Liver (tissue), 9 donors: ENCODE measurements around the gene SLIT3. TPM values are rescaled to one million over a fixed set of nuclear protein-coding genes. Genes with fewer than 3 reads are reported as not detected.

Experiments used
- DNase-seq: peaks from one replicate; pipeline ENCODE4 v3.0.0-alpha.2; 2017; ENCODE audit warnings: low spot score
- H3K27ac ChIP-seq, 2 donors: one replicate each; pipeline ENCODE4 v1.7.0; 2013; ENCODE audit warnings: inconsistent platforms in 2 of 2, low read length in 2 of 2, control low read depth in 1 of 2, low read depth in 1 of 2, mild to moderate bottlenecking in 1 of 2
- H3K27me3 ChIP-seq, 4 donors: one replicate each; pipeline versions ENCODE4 v1.6.1 to v1.7.0; 2013; ENCODE audit warnings: low read length in 3 of 4, inconsistent platforms in 1 of 4, mild to moderate bottlenecking in 1 of 4, moderate library complexity in 1 of 4; ENCODE audit not compliant: control insufficient read depth in 4 of 4, insufficient read depth in 4 of 4
- H3K36me3 ChIP-seq, 4 donors: one replicate each; pipeline versions ENCODE4 v1.6.1 to v1.7.0; 2013; ENCODE audit warnings: low read length in 3 of 4, mild to moderate bottlenecking in 3 of 4, low read depth in 1 of 4, moderate library complexity in 1 of 4; ENCODE audit not compliant: control insufficient read depth in 4 of 4, insufficient read depth in 3 of 4
- H3K4me1 ChIP-seq, 4 donors: one replicate each; pipeline versions ENCODE4 v1.6.1 to v1.7.0; 2013; ENCODE audit warnings: low read length in 3 of 4, mild to moderate bottlenecking in 3 of 4, moderate library complexity in 1 of 4; ENCODE audit not compliant: control insufficient read depth in 4 of 4, insufficient read depth in 4 of 4
- H3K4me3 ChIP-seq, 3 donors: one replicate each; pipeline versions ENCODE4 v1.6.1 to v1.7.0; 2013; ENCODE audit warnings: low read length in 3 of 3, control low read depth in 1 of 3, low read depth in 1 of 3, mild to moderate bottlenecking in 1 of 3
- H3K9ac ChIP-seq, 2 donors: one replicate each; pipeline ENCODE4 v1.7.0; 2013; ENCODE audit warnings: low read length in 2 of 2, mild to moderate bottlenecking in 2 of 2, moderate library complexity in 2 of 2, control low read depth in 1 of 2, low read depth in 1 of 2
- H3K9me3 ChIP-seq, 4 donors: one replicate each; pipeline versions ENCODE4 v1.6.1 to v1.7.0; 2013; ENCODE audit warnings: low read length in 3 of 4; ENCODE audit not compliant: control insufficient read depth in 4 of 4
- ATF3 ChIP-seq: IDR thresholded peaks from 2 replicates; pipeline ENCODE4 v1.6.1; 2016; ENCODE audit warnings: antibody characterized with exemption
- EGR1 ChIP-seq, 2 donors: IDR thresholded peaks; 2 replicates each; pipeline ENCODE4 v1.6.1; 2016 to 2018; ENCODE audit warnings: antibody characterized with exemption in 2 of 2, low read depth in 2 of 2
- FOXA1 ChIP-seq: IDR thresholded peaks from 2 replicates; pipeline ENCODE4 v1.6.1; 2016; ENCODE audit warnings: antibody characterized with exemption
- FOXA2 ChIP-seq: IDR thresholded peaks from 2 replicates; pipeline ENCODE4 v1.6.1; 2016; ENCODE audit warnings: antibody characterized with exemption
- GABPA ChIP-seq, 2 donors: IDR thresholded peaks in 1 of 2; conservative IDR thresholded peaks in 1 of 2; 2 replicates each; pipeline ENCODE4 v1.6.1; 2016; ENCODE audit warnings: antibody characterized with exemption in 2 of 2, mild to moderate bottlenecking in 1 of 2, moderate library complexity in 1 of 2
- HNF4A ChIP-seq, 2 donors: conservative IDR thresholded peaks; 2 replicates each; pipeline ENCODE4 v1.6.1; 2016; ENCODE audit warnings: antibody characterized with exemption in 2 of 2, mild to moderate bottlenecking in 2 of 2
- HNF4G ChIP-seq: IDR thresholded peaks from 2 replicates; pipeline ENCODE4 v1.6.1; 2016; ENCODE audit warnings: antibody characterized with exemption
- JUND ChIP-seq, 2 donors: IDR thresholded peaks; 2 replicates each; pipeline ENCODE4 v1.6.1; 2016; ENCODE audit warnings: antibody characterized with exemption in 2 of 2
- MAX ChIP-seq: IDR thresholded peaks from 2 replicates; pipeline ENCODE4 v1.6.1; 2016; ENCODE audit warnings: antibody characterized with exemption
- NR2F2 ChIP-seq: IDR thresholded peaks from 2 replicates; pipeline ENCODE4 v1.6.1; 2016; ENCODE audit warnings: antibody characterized with exemption
- RAD21 ChIP-seq, 2 donors: IDR thresholded peaks; 2 replicates each; pipeline ENCODE4 v1.6.1; 2016; ENCODE audit warnings: antibody characterized with exemption in 2 of 2, mild to moderate bottlenecking in 2 of 2
- REST ChIP-seq: IDR thresholded peaks from 2 replicates; pipeline ENCODE4 v1.6.1; 2016; ENCODE audit warnings: antibody characterized with exemption, mild to moderate bottlenecking
- RXRA ChIP-seq, 2 donors: IDR thresholded peaks; 2 replicates each; pipeline ENCODE4 v1.6.1; 2017 to 2018; ENCODE audit warnings: antibody characterized with exemption in 2 of 2, mild to moderate bottlenecking in 1 of 2
- SP1 ChIP-seq: IDR thresholded peaks from 2 replicates; pipeline ENCODE4 v1.6.1; 2018; ENCODE audit warnings: antibody characterized with exemption, mild to moderate bottlenecking
- TAF1 ChIP-seq: conservative IDR thresholded peaks from 2 replicates; pipeline ENCODE4 v1.6.1; 2016; ENCODE audit warnings: antibody characterized with exemption, mild to moderate bottlenecking
- YY1 ChIP-seq: IDR thresholded peaks from 2 replicates; pipeline ENCODE4 v1.6.1; 2016; ENCODE audit warnings: antibody characterized with exemption, mild to moderate bottlenecking
- WGBS: extraction: QIAGEN DNeasy Blood & Tissue Kit; methylation state at CpG from one replicate; pipeline ENCODE4 v1.1.7; 2013; 5-methylcytosine and 5-hydroxymethylcytosine counted together
- polyA plus RNA-seq, 2 donors: library from polyadenylated mRNA; stranded (reverse) in 1 of 2; unstranded in 1 of 2; fragments of 200-250 nt in 1 of 2; fragments of >200 nt in 1 of 2; fragmentation: Nextera tagmentation in 1 of 2; extraction: Ambion mirVana in 1 of 2; gene quantifications; one replicate each; pipeline versions ENCODE4 v1.2.1 to v1.2.3, GENCODE V29; 2013 to 2015
- total RNA-seq, 2 donors: library from RNA; depleted of rRNA; stranded (reverse); fragments of >200 nt; gene quantifications; one replicate each; pipeline ENCODE4 v1.2.3, GENCODE V29; 2014
- TF ChIP-seq, protein P1 (sequence below): fragments of 150-350 bp; IDR thresholded peaks from 2 replicates; pipeline ENCODE4 v1.5.1; 2017; ENCODE audit warnings: improper control_type of control experiment, low read depth, low read length; ENCODE audit not compliant: missing input control
- TF ChIP-seq, protein P2 (sequence below): IDR thresholded peaks from 2 replicates; pipeline ENCODE4 v1.6.1; 2016; ENCODE audit warnings: antibody characterized with exemption
- donor health status: healthy.
- donor health status: healthy.
- donor health status: healthy.
- donor health status: healthy.
- donor health status: healthy.

The SLIT3 gene
- total and polyA plus RNA-seq, 4 donors = 0.61 to 1.3 (median 0.91) TPM

DNA sequence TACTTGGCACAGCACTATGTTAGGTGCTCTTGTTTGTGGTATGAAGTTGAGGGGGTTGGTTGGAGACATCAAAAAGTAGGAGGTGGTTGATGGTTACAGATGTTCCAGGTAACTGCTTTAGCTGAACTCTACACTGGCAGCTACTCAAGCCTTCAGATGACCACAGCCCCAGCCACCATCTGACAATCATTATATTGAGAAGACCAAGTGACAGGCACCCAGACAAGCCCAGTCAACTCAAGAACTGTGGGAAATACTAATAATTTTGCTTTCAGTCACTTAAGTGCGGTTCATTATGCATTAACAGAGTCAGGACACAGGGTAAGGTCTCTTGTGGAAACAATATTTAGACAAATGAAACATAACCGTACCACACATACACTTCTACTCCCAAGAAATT is 38.9 kb upstream of the SLIT3 start (continued):
- TF ChIP-seq, protein P1, sequence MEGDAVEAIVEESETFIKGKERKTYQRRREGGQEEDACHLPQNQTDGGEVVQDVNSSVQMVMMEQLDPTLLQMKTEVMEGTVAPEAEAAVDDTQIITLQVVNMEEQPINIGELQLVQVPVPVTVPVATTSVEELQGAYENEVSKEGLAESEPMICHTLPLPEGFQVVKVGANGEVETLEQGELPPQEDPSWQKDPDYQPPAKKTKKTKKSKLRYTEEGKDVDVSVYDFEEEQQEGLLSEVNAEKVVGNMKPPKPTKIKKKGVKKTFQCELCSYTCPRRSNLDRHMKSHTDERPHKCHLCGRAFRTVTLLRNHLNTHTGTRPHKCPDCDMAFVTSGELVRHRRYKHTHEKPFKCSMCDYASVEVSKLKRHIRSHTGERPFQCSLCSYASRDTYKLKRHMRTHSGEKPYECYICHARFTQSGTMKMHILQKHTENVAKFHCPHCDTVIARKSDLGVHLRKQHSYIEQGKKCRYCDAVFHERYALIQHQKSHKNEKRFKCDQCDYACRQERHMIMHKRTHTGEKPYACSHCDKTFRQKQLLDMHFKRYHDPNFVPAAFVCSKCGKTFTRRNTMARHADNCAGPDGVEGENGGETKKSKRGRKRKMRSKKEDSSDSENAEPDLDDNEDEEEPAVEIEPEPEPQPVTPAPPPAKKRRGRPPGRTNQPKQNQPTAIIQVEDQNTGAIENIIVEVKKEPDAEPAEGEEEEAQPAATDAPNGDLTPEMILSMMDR = no peak
- no peak for TF ChIP-seq GABPA (IDR thresholded peaks at IDR 0.05 in 1 of 2, conservative IDR thresholded peaks at IDR 0.05 in 1 of 2)
- no peak for TF ChIP-seq RXRA (IDR thresholded peaks at IDR 0.05)

DNA sequence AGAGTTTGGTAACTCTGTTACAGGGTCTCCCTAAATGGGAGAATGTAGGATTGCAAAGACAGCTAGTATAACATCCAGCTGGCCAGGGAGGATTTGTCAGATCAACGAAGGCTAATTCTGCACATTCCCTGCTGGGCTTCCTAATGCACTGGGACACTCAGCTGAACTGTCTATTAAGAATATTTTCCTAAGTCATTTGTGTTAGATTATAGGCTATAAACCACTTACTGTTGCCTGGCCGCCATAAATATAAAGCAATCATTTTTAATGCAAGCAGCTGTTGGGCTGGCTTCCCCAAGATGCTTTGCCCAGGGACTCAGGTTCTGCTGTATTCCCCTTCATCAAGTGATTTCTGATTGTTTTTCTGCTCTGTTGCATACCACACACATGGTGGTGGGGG is 35.3 kb upstream of the SLIT3 start:
- WGBS = 63% methylated on average over 2 of the region's 2 CpGs
- DNase-seq = no peak

GRCh38 chr5:169335806-169336205 is 34.9 kb upstream of the SLIT3 start:
- Histone ChIP-seq H3K4me1 (no peaks in the 10 kb centered on the region), H3K36me3 (no peaks in the 10 kb centered on the region), H3K27me3 (peaks cover 0 to 11% (median 0%) of the 10 kb centered on the region in 4 donors), H3K9me3 (no peaks in the 10 kb centered on the region), H3K9ac (no peak overlapping the region), H3K4me3 (no peak overlapping the region), H3K27ac (no peak overlapping the region)
- DNase-seq = no peak
- 57% methylated on average over 2 of the region's 2 CpGs for WGBS
- TF ChIP-seq MAX (no peak), FOXA2 (no peak), RXRA (IDR thresholded peaks at IDR 0.05) (no peak), GABPA (IDR thresholded peaks at IDR 0.05 in 1 of 2, conservative IDR thresholded peaks at IDR 0.05 in 1 of 2) (no peak), HNF4A (conservative IDR thresholded peaks at IDR 0.05) (no peak), REST (no peak), RAD21 (IDR thresholded peaks at IDR 0.05) (no peak), ATF3 (no peak), YY1 (no peak), NR2F2 (no peak), HNF4G (no peak), JUND (IDR thresholded peaks at IDR 0.05) (no peak), TAF1 (no peak), FOXA1 (no peak), SP1 (no peak), EGR1 (IDR thresholded peaks at IDR 0.05; ENCODE audit: low read depth in 2 of 2) (no peak)
- TF ChIP-seq, protein P2, sequence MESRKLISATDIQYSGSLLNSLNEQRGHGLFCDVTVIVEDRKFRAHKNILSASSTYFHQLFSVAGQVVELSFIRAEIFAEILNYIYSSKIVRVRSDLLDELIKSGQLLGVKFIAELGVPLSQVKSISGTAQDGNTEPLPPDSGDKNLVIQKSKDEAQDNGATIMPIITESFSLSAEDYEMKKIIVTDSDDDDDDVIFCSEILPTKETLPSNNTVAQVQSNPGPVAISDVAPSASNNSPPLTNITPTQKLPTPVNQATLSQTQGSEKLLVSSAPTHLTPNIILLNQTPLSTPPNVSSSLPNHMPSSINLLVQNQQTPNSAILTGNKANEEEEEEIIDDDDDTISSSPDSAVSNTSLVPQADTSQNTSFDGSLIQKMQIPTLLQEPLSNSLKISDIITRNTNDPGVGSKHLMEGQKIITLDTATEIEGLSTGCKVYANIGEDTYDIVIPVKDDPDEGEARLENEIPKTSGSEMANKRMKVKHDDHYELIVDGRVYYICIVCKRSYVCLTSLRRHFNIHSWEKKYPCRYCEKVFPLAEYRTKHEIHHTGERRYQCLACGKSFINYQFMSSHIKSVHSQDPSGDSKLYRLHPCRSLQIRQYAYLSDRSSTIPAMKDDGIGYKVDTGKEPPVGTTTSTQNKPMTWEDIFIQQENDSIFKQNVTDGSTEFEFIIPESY = no peak

More for the DNA sequence above, 35.3 kb upstream of the SLIT3 start:
- H3K36me3 ChIP-seq = no peaks in the 10 kb centered on the region
- peaks cover 0 to 11% (median 0%) of the 10 kb centered on the region in 4 donors for H3K27me3 ChIP-seq
- H3K4me1 ChIP-seq = no peaks in the 10 kb centered on the region
- no peak overlapping the region for H3K27ac ChIP-seq
- H3K9me3 ChIP-seq = no peaks in the 10 kb centered on the region
- no peak overlapping the region for H3K9ac ChIP-seq
- TF ChIP-seq, protein P1 = no peak
- TF ChIP-seq MAX = no peak
- TF ChIP-seq YY1 = no peak
- no peak for TF ChIP-seq EGR1 (IDR thresholded peaks at IDR 0.05; ENCODE audit: low read depth in 2 of 2)
- H3K4me3 ChIP-seq = no peak overlapping the region
